NCI-H510A (cell line): ENCODE results near the gene SLC4A8.

ENCODE experiments used
- DNase-seq: peaks from one replicate; lab custom pipeline; 2025; lab: John Stamatoyannopoulos, UW

SLC4A8 gene

GRCh38 chr12:51424662-51425539, at the start of gene SLC4A8:
Gene SLC4A8 (plus strand): TSS chr12:51424831. CDS start chr12:51424988, 157 bp downstream.
- DNase-seq: peak; percentile 95

GRCh38 chr12:51374856-51375255, 49.8 kb upstream of the SLC4A8 start:
- no peak for DNase-seq

GRCh38 chr12:51377099-51377984, 47.3 kb upstream of the SLC4A8 start:
- no peak for DNase-seq

GRCh38 chr12:51378749-51379148, 45.9 kb upstream of the SLC4A8 start:
- no peak for DNase-seq

- no peak for DNase-seq
These were observed 45.1 kb upstream of the SLC4A8 start for GRCh38 chr12:51379571-51379970.

- DNase-seq: no peak
These were observed 43.2 kb upstream of the SLC4A8 start for GRCh38 chr12:51381226-51382079.

- DNase-seq: no peak
These were observed 42.5 kb upstream of the SLC4A8 start for GRCh38 chr12:51382173-51382572.

- DNase-seq: no peak
These were observed 41.2 kb upstream of the SLC4A8 start for GRCh38 chr12:51383269-51383905.

GRCh38 chr12:51386351-51386750, 38.3 kb upstream of the SLC4A8 start:
- no peak for DNase-seq

GRCh38 chr12:51388069-51388799, 36.4 kb upstream of the SLC4A8 start:
- no peak for DNase-seq

- no peak for DNase-seq
These were observed 35.8 kb upstream of the SLC4A8 start for GRCh38 chr12:51388846-51389245.

GRCh38 chr12:51389302-51389999, 35.2 kb upstream of the SLC4A8 start:
- no peak for DNase-seq

- DNase-seq: no peak
These were observed 34.2 kb upstream of the SLC4A8 start for GRCh38 chr12:51390457-51390856.

- DNase-seq: no peak
These were observed 33.7 kb upstream of the SLC4A8 start for GRCh38 chr12:51390891-51391282.

- peak; percentile 59 for DNase-seq
These were observed 33.1 kb upstream of the SLC4A8 start, which contains the start of gene GALNT6 for GRCh38 chr12:51391283-51392123. Gene GALNT6 (minus strand): TSS chr12:51391406. CDS start chr12:51379781, 11,625 bp downstream.

GRCh38 chr12:51392556-51393237, 31.9 kb upstream of the SLC4A8 start:
- no peak for DNase-seq

GRCh38 chr12:51393676-51394545, 30.7 kb upstream of the SLC4A8 start:
- DNase-seq: no peak
